SJCRH30 (cell line): Measurements from ENCODE around the gene EML1. TPM values are rescaled to one million over a fixed set of nuclear protein-coding genes. Genes with fewer than 3 reads are reported as not detected.

Source experiments
- DNase-seq, 2 experiments: peaks; one replicate each; pipeline ENCODE4 v3.0.0-alpha.2; 2015 to 2020
- H3K27ac ChIP-seq: fragments of 250-450 bp; sonication (Bioruptor Pico); 2 replicates; pipeline ENCODE4 v1.5.1; 2020; ENCODE audit warnings: mild to moderate bottlenecking, moderate library complexity
- H3K27me3 ChIP-seq: fragments of 250-450 bp; sonication (Bioruptor Pico); 2 replicates; pipeline ENCODE4 v1.5.1; 2020; ENCODE audit warnings: mild to moderate bottlenecking, moderate library complexity
- H3K36me3 ChIP-seq: fragments of 250-450 bp; sonication (Bioruptor Pico); 2 replicates; pipeline ENCODE4 v1.5.1; 2020; ENCODE audit warnings: mild to moderate bottlenecking, moderate library complexity
- H3K4me1 ChIP-seq: fragments of 250-450 bp; sonication (Bioruptor Pico); 2 replicates; pipeline ENCODE4 v1.5.1; 2020; ENCODE audit warnings: mild to moderate bottlenecking, moderate library complexity
- H3K4me3 ChIP-seq: fragments of 250-450 bp; sonication (Bioruptor Pico); 2 replicates; pipeline ENCODE4 v1.5.1; 2020; ENCODE audit warnings: mild to moderate bottlenecking, moderate library complexity
- H3K9me3 ChIP-seq: fragments of 250-450 bp; sonication (Bioruptor Pico); replicated peaks from 2 replicates; pipeline ENCODE4 v1.5.1; 2020; ENCODE audit warnings: mild to moderate bottlenecking, moderate library complexity
- total RNA-seq: library from RNA; depleted of rRNA; stranded (reverse); fragments of >200 nt; shearing (Covaris generic); gene quantifications from 2 replicates; pipeline ENCODE4 v1.2.3, GENCODE V29; 2014

The EML1 gene
- total RNA-seq, 1 experiment from 2014 or later, result 10.8 TPM

GRCh38 chr14:99952039-99952438 lies 158.8 kb downstream of the EML1 start:
- H3K27me3 ChIP-seq, result no peaks in the 10 kb centered on the region
- no peaks in the 10 kb centered on the region for H3K9me3 ChIP-seq
- no peaks in the 10 kb centered on the region for H3K36me3 ChIP-seq
- H3K4me1 ChIP-seq, result no peaks in the 10 kb centered on the region
- no peak overlapping the region for H3K27ac ChIP-seq
- no peak for DNase-seq
- H3K4me3 ChIP-seq, result no peak overlapping the region

DNA sequence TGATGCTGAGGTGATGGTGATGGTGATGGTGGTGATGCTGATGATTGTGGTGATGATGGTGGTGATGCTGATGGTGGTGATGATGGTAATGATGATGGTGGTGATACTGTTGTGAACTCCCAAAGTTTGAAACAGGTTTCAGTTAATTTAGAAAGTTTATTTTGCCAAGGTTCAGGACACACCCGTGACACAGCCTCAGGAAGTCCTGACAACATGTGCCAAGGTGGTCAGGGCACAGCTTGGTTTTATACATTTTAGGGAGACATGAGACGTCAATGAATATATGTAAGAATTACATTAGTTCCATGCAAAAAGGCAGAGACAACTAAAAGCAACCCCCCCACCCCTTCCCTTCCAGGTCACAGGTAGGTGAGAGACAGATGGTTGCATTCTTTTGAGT lies 159.2 kb downstream of the EML1 start:
- Histone ChIP-seq H3K9me3 (no peaks in the 10 kb centered on the region), H3K27ac (no peak overlapping the region), H3K27me3 (no peaks in the 10 kb centered on the region), H3K4me3 (no peak overlapping the region), H3K36me3 (no peaks in the 10 kb centered on the region), H3K4me1 (no peaks in the 10 kb centered on the region)
- no peak for DNase-seq

DNA sequence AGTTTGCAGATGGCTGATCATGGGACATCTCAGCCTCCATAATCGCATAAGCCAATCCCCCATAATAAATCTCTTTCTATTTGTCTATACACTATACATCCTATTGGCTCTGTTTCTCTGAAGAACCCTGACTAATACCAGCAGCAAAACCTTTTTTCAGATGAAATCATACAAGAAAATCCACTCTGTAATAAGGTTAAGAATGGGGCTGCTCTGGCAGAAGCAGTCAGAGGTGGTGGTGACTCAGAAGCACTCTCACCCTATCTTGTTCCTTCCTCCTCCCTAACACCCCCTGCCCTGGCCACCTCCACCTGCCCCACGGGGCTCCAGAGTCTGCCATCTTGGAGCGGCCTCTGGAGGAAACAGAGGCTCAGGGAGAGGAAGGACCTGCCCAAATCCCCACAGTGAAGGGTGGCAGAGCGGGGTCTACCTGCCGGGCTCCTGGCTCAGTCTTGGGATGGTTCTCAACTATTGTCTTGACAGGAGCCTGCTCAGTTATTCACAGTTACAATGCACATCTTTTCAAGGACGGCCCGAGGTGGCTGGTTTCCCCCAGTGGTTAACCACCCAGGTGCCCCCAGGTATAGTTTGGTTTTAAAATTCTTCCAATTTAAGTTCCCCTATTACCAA lies 162.7 kb downstream of the EML1 start:
- Histone ChIP-seq H3K9me3 (no peaks in the 10 kb centered on the region), H3K4me1 (no peaks in the 10 kb centered on the region), H3K27me3 (no peaks in the 10 kb centered on the region), H3K4me3 (no peak overlapping the region), H3K27ac (no peak overlapping the region), H3K36me3 (no peaks in the 10 kb centered on the region)
- no peak for DNase-seq

DNA sequence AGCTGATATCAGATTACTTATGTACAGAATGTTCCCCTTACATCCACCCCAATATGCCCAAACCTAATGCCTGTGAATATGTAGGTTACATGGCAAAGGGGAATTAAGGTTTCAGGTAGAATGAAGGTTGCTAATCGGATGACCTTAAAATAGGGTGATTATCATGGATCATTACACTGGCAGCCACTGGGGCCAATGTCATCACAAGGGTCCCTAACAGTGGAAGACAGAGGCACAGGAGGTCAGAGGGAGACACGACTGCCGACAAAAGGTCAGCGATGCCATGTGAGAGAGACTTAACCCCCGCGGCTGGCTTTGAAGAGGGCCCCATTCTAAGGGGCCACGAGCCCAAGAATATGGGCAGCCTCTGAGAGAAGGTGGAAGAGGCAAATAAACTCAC lies 165.2 kb downstream of the EML1 start:
- H3K27me3 ChIP-seq, result no peaks in the 10 kb centered on the region
- H3K9me3 ChIP-seq, result no peaks in the 10 kb centered on the region
- H3K36me3 ChIP-seq, result no peaks in the 10 kb centered on the region
- no peak overlapping the region for H3K4me3 ChIP-seq
- peaks cover 4% of the 10 kb centered on the region; the same call in 1 of the 2 replicates for H3K4me1 ChIP-seq
- DNase-seq, result no peak
- H3K27ac ChIP-seq, result no peak overlapping the region

DNA sequence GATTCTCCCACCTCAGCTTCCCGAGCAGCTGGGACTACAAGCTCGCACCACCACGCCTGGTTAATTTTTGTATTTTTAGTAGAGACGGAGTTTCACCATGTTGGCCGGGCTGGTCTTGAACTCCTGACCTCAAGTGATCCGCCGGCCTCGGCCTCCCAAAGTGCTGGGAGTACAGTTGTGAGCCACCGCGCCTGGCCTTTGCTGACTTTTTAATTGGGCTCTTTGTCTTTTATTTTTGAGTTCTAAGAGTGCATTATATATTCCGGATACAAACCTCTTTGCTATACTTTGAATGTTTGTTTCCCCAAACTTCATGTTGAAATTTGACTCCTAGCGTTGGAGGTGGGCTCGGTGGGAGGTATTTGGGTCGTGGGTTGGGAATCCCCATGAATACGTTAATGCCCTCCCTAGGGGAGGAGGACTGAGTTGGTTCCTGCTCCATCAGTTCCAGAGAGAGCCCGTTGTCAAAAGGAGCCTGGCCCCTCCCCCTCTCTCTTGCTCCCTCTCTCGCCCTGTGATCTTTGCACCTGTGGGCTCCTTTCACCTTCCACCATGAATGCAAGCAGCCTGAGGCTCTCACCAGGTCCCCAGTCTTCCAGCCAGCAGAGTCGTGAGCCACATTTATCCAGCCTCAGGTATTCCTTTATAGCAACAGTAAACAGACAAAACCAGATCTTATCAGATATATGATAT lies 168.8 kb downstream of the EML1 start:
- peak in 1 of 2 experiments; percentile 40 for DNase-seq
- Histone ChIP-seq H3K27me3 (no peaks in the 10 kb centered on the region), H3K9me3 (no peaks in the 10 kb centered on the region), H3K4me3 (no peak overlapping the region), H3K36me3 (no peaks in the 10 kb centered on the region), H3K4me1 (peaks cover 4% of the 10 kb centered on the region; the same call in 1 of the 2 replicates), H3K27ac (no peak overlapping the region)

- no peaks in the 10 kb centered on the region for H3K27me3 ChIP-seq
- DNase-seq, result no peak
- H3K36me3 ChIP-seq, result no peaks in the 10 kb centered on the region
- peaks cover 4% of the 10 kb centered on the region; the same call in 1 of the 2 replicates for H3K4me1 ChIP-seq
- no peaks in the 10 kb centered on the region for H3K9me3 ChIP-seq
- no peak overlapping the region for H3K27ac ChIP-seq
- H3K4me3 ChIP-seq, result no peak overlapping the region
Measured at GRCh38 chr14:99964979-99965378, 171.8 kb downstream of the EML1 start.

- DNase-seq, result no peak
- H3K4me1 ChIP-seq, result peaks cover 4% of the 10 kb centered on the region; the same call in 1 of the 2 replicates
- no peaks in the 10 kb centered on the region for H3K27me3 ChIP-seq
- H3K27ac ChIP-seq, result no peak overlapping the region
- H3K9me3 ChIP-seq, result peaks cover 4% of the 10 kb centered on the region; the same call in 1 of the 2 replicates
- no peak overlapping the region for H3K4me3 ChIP-seq
- H3K36me3 ChIP-seq, result no peaks in the 10 kb centered on the region
Measured at GRCh38 chr14:99966037-99966835, 173.0 kb downstream of the EML1 start.

DNA sequence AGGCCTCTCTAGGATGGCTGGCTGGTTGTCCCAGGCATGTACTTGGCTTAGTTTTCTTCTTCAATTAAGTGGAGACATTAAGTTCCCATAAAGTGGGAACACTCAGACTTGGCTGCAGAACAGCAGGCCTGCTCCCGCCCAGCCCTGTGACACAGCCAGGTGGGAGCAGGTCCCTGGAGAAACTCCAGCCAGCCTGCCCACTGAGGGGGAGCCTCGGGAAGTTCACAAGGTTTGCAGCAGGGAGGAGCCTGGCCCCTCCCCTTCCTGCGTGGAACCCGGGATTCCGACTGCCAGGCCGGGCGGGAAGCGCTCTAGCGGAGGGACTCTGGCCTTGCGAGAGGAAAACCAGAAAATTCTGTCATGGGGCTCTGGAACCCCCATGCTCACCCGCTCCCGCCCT lies 173.7 kb downstream of the EML1 start:
- Histone ChIP-seq H3K4me3 (no peak overlapping the region), H3K27ac (no peak overlapping the region), H3K9me3 (peaks cover 4% of the 10 kb centered on the region; the same call in 1 of the 2 replicates), H3K36me3 (no peaks in the 10 kb centered on the region), H3K27me3 (no peaks in the 10 kb centered on the region), H3K4me1 (peaks cover 3% of the 10 kb centered on the region; the same call in 1 of the 2 replicates)
- no peak for DNase-seq

GRCh38 chr14:99968191-99968920 lies 175.1 kb downstream of the EML1 start:
- H3K27me3 ChIP-seq, result no peaks in the 10 kb centered on the region
- no peaks in the 10 kb centered on the region for H3K36me3 ChIP-seq
- no peak for DNase-seq
- H3K27ac ChIP-seq, result no peak overlapping the region
- no peak overlapping the region for H3K4me3 ChIP-seq
- H3K9me3 ChIP-seq, result peaks cover 4% of the 10 kb centered on the region; the same call in 1 of the 2 replicates
- peaks cover 3% of the 10 kb centered on the region; the same call in 1 of the 2 replicates for H3K4me1 ChIP-seq

DNA sequence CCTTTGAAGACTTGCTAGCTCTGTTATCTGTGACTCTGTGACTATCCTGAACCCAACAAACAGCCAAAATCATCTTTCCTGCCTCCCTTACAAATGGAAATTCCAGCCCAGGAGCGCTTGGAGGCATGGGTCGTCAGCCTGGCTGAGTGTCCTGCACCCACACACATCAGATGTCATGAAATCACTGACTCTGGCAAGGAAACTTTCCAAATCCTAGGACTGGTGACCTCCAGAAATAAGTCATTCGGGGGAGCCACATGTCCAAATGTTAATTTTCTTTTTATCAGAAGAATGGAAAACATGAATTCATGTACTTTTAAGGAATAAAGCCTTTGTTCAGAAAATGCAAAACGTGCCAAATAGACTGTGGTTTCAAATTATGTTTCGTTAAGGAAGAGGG lies 175.7 kb downstream of the EML1 start:
- peaks cover 4% of the 10 kb centered on the region; the same call in 1 of the 2 replicates for H3K9me3 ChIP-seq
- no peak overlapping the region for H3K27ac ChIP-seq
- no peak overlapping the region for H3K4me3 ChIP-seq
- H3K4me1 ChIP-seq, result peaks cover 3% of the 10 kb centered on the region; the same call in 1 of the 2 replicates
- H3K27me3 ChIP-seq, result no peaks in the 10 kb centered on the region
- no peak for DNase-seq
- H3K36me3 ChIP-seq, result no peaks in the 10 kb centered on the region

DNA sequence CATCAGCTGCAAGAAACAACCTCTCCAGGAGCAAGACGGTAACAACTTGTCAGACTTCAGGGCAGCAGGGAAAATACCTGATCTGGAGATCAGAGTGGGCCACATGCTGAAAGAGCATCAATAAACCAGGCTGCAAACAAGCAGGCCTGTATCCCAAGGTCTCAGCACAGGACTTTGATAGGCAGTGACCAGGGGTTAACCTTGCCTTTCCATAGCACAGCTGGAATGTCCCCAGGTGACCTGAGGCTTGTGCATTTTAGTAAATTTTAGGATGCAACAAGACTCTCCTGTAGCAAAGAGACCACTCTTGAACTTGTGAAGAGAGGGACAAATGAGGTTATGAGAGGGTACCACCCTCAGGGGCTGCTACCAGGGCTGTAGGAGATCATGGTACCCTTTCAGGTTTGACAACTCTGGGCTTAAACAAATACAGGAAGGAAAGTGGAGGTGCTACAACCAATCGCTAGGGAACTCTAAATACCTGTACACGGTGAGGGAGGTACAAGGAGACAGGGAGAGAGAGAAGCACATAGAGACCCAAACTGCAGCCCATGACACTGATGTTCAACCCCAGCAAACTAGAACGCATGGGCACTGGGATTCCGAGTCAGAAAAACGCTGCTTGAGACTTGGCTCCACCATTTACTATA lies 176.6 kb downstream of the EML1 start:
- H3K4me1 ChIP-seq, result peaks cover 3% of the 10 kb centered on the region; the same call in 1 of the 2 replicates
- no peaks in the 10 kb centered on the region for H3K36me3 ChIP-seq
- no peak overlapping the region for H3K4me3 ChIP-seq
- no peak overlapping the region for H3K27ac ChIP-seq
- no peaks in the 10 kb centered on the region for H3K27me3 ChIP-seq
- DNase-seq, result no peak
- peaks cover 4% of the 10 kb centered on the region; the same call in 1 of the 2 replicates for H3K9me3 ChIP-seq

DNA sequence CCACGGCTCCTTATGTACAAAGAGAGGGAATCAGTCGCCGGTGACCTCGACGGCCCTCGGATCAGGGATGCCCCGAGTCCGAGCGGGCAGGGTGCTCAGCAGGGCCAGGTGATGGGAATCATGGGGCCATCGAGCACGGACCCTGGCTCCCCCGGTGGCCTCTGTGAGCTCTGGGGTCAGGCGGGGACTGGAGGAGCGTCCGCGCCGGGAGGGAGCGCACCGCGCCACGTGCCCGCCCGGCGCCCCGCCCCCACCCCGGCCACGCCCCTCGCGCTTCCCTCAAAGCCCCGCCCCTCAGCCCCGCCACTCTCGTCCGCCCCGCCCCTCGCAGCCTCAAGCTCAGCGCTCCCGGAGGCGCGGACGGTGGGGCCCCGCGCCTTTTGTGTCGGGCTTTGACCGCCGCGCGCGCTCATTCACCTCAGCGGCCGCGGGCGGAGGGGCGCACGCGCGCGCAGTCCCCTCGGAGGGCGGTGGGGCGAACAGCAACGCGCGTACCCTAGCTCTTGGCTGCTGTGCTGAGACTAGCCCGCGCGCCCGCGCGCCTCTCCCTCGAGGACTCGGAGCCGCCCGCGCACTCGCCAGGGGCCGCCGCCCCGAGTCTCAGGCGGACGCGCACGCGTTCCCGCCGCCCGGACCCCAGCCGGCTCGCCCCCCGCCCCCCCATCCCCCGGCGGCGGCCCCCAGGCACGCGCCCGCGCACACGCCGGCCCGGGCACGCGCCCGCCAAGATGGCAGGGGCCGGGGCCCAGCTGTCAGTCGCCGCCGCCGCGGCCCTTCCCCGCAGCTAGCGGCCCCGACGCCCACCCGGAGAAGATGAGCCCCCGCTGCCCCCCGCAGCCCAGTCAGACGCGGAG lies 178.1 kb downstream of the EML1 start:
- peaks cover 3% of the 10 kb centered on the region; the same call in 1 of the 2 replicates for H3K4me1 ChIP-seq
- H3K9me3 ChIP-seq, result peaks cover 13% of the 10 kb centered on the region
- peak; percentile 85 to 89 for DNase-seq
- H3K4me3 ChIP-seq, result peak overlapping the region; percentile 97
- H3K27ac ChIP-seq, result peak overlapping the region; percentile 70
- H3K27me3 ChIP-seq, result no peaks in the 10 kb centered on the region
- no peaks in the 10 kb centered on the region for H3K36me3 ChIP-seq
